GM12878 (cell line): ENCODE measurements around the gene ROBO1. TPM values are rescaled to one million over a fixed set of nuclear protein-coding genes. Genes with fewer than 3 reads are reported as not detected.

Experiments used
- ATAC-seq: fragments of 200-7000 bp; cut with Tn5 transposase; 3 replicates; pipeline ENCODE4 v1.9.1; 2020; ENCODE audit warnings: mild to moderate bottlenecking, moderate library complexity
- BruUV-seq: library from RNA; stranded (reverse); fragments of 400-500 nt; replicated peaks from 2 replicates; lab custom pipeline; 2021; lab: Mats Ljungman, UMichigan
- CTCF ChIA-PET: fragments of 300-600 bp; sonication (Branson Sonifier 250); formaldehyde crosslinking; extraction: SDS; loops from one replicate; lab custom pipeline; 2021; ENCODE audit warnings: inconsistent platforms; lab: Yijun Ruan, JAX
- POLR2A ChIA-PET: fragments of 350-600 bp; formaldehyde crosslinking; extraction: SDS; loops from one replicate; lab custom pipeline; 2021; ENCODE audit warnings: inconsistent platforms; lab: Charles Lee
- RAD21 ChIA-PET: fragments of 300-600 bp; sonication (Branson Sonifier 250); formaldehyde crosslinking; loops from one replicate; lab custom pipeline; 2023; ENCODE audit warnings: antibody characterized with exemption; ENCODE audit not compliant: unreplicated experiment; lab: Charles Lee
- SMC1A ChIA-PET: fragments of 300-600 bp; sonication (Branson Sonifier 250); formaldehyde crosslinking; loops from one replicate; lab custom pipeline; 2023; ENCODE audit not compliant: unreplicated experiment, uncharacterized antibody; lab: Charles Lee
- DNase-seq: peaks from one replicate; pipeline ENCODE4 v3.0.0-alpha.2; 2011; ENCODE audit warnings: low read depth, low spot score
- FAIRE-seq: peaks from 3 replicates; lab custom pipeline; 2011; peaks lifted over from hg19 to GRCh38; lab: Jason Lieb, UNC
- H2AFZ ChIP-seq: 2 replicates; pipeline ENCODE4 v1.6.0; 2011; ENCODE audit warnings: low read depth, low read length, control low read depth; ENCODE audit not compliant: control insufficient read depth
- H3K27ac ChIP-seq: 2 replicates; pipeline ENCODE4 v1.5.1; 2011; ENCODE audit warnings: control low read depth; ENCODE audit not compliant: control insufficient read depth, insufficient read depth
- H3K27me3 ChIP-seq, 2 experiments: replicated peaks in 1 of 2; 2 replicates each; pipeline versions ENCODE4 v1.6.0 to v1.6.1; 2011; ENCODE audit warnings: low read length in 1 of 2; ENCODE audit not compliant: control insufficient read depth in 2 of 2, insufficient read depth in 2 of 2
- H3K36me3 ChIP-seq, 2 experiments: 2 replicates each; pipeline ENCODE4 v1.5.1; 2011; ENCODE audit warnings: low read length in 1 of 2; ENCODE audit not compliant: control insufficient read depth in 2 of 2, insufficient read depth in 2 of 2
- H3K4me1 ChIP-seq: 2 replicates; pipeline ENCODE4 v1.6.1; 2011; ENCODE audit warnings: mild to moderate bottlenecking, low read length, moderate library complexity, mixed read lengths; ENCODE audit not compliant: control insufficient read depth, insufficient read depth
- H3K4me2 ChIP-seq: 2 replicates; pipeline ENCODE4 v1.6.0; 2011; ENCODE audit warnings: control low read depth; ENCODE audit not compliant: control insufficient read depth, insufficient read depth
- H3K4me3 ChIP-seq: fragments of 200-600 bp; sonication (generic); 2 replicates; pipeline ENCODE4 v1.5.1; 2016
- H3K79me2 ChIP-seq: 2 replicates; pipeline ENCODE4 v1.6.0; 2011; ENCODE audit warnings: low read length; ENCODE audit not compliant: control insufficient read depth, insufficient read depth
- H3K9ac ChIP-seq: 2 replicates; pipeline ENCODE4 v1.8.0; 2011; ENCODE audit warnings: low read length, control low read depth, mixed read lengths; ENCODE audit not compliant: control insufficient read depth, insufficient read depth
- H3K9me3 ChIP-seq: replicated peaks from 3 replicates; pipeline ENCODE4 v1.5.1; 2011; ENCODE audit warnings: mild to moderate bottlenecking, low read length; ENCODE audit not compliant: control insufficient read depth, insufficient read depth
- H4K20me1 ChIP-seq: 2 replicates; pipeline ENCODE4 v1.6.0; 2011; ENCODE audit not compliant: control insufficient read depth, insufficient read depth
- RAD21 ChIP-seq: IDR thresholded peaks from 2 replicates; pipeline ENCODE4 v1.6.1; 2011; ENCODE audit warnings: mild to moderate bottlenecking, low read depth, low read length, moderate library complexity; ENCODE audit not compliant: insufficient read depth
- ZZZ3 ChIP-seq: IDR thresholded peaks from 2 replicates; pipeline ENCODE4 v1.6.1; 2011; ENCODE audit warnings: low read depth; ENCODE audit not compliant: control insufficient read depth, insufficient read length
- WGBS: methylation state at CpG from one replicate; pipeline ENCODE4 v1.1.6; 2016; ENCODE audit warnings: low lambda C conversion rate; ENCODE audit not compliant: insufficient replicate concordance, insufficient coverage; ENCODE audit errors: missing lambda C conversion rate; 5-methylcytosine and 5-hydroxymethylcytosine counted together
- in situ Hi-C: fragments of 300-500 bp; cut with MboI; formaldehyde crosslinking; loops from 9 replicates; pipeline ENCODE4 v1.14.3; 2018; ENCODE audit warnings: mixed read lengths
- intact Hi-C: fragments of 100-400 bp; cut with micrococcal nuclease; formaldehyde crosslinking; loops from one replicate; pipeline ENCODE4 v1.14.2; 2022; ENCODE audit not compliant: unreplicated experiment
- polyA plus RNA-seq, 11 experiments: library from polyadenylated mRNA; depleted of rRNA in 4 of 11; unstranded in 6 of 11; stranded (reverse) in 5 of 11; fragments of >200 nt; fragmentation: Nextera tagmentation in 4 of 11; fragmentation: Illumina TruSeq in 1 of 11; extraction: Ambion mirVana in 4 of 11; extraction: Trizol in 1 of 11; gene quantifications; 1 replicate in 1 of 11; 2 replicates in 10 of 11; pipeline versions ENCODE4 v1.2.1 to v1.2.3, GENCODE V29; 2011 to 2016; ENCODE audit warnings: inconsistent platforms in 2 of 11, missing spikeins in 2 of 11, low read depth in 1 of 11
- total RNA-seq, 4 experiments: library from RNA; depleted of rRNA in 3 of 4; stranded (reverse); fragments of >200 nt in 3 of 4; fragmentation: Illumina TruSeq in 1 of 4; extraction: Trizol in 1 of 4; gene quantifications; 2 replicates each; pipeline versions ENCODE4 v1.2.1 to v1.2.3, GENCODE V29; 2013 to 2021
- TF ChIP-seq, protein P1 (sequence below), 3 experiments: IDR thresholded peaks in 2 of 3; conservative IDR thresholded peaks in 1 of 3; 2 replicates each; pipeline ENCODE4 v1.5.1; 2011; ENCODE audit warnings: low read depth in 3 of 3, low read length in 3 of 3, mild to moderate bottlenecking in 3 of 3, control low read depth in 2 of 3, moderate library complexity in 2 of 3, inconsistent platforms in 1 of 3, mixed read lengths in 1 of 3; ENCODE audit not compliant: control insufficient read depth in 2 of 3, insufficient read depth in 1 of 3; ENCODE audit errors: extremely low read depth in 1 of 3

The ROBO1 gene
- total and polyA plus RNA-seq, 10 of the 15 experiments (the other 5 are each of a cell fraction or from before 2014, with no cell fraction given), result 0.29 to 46.5 (median 1.2) TPM

DNA sequence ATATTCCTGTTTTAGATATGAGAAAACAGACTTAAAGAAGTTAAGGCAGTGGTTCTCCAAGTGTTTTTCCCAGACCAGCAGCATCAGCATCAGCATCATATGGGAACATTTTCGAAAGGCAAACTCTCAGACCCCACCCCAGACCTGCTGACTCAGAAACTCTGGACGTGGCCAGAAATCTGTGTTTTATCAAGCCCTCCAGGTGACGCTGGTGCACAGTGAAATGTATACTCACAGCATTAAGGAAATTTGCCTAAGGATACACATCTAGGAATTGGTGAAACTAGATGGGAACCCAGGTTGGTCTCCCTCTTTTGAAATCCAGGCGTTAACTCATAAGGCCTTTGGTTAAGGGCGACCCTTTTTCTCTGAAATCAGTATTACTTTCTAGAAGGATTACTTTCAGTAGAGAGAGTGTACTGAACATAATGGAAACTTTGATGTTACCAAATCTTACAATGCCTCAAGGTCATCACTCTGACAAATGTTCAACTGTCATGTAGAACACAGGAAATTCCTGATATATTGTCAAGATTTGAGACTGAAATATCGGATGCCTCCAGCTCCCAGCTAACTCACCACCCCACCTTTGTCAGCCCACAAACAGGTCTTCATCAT lies 910.2 kb downstream of the ROBO1 start:
- no peak overlapping the region for H3K4me3 ChIP-seq
- no peak overlapping the region for H3K27ac ChIP-seq
- intact Hi-C loops (no loop called here), in situ Hi-C loops (no loop called here)
- H3K27me3 ChIP-seq, result no peaks in the 10 kb centered on the region
- no peaks in the 10 kb centered on the region for H3K79me2 ChIP-seq
- no peaks in the 10 kb centered on the region for H3K9me3 ChIP-seq
- H3K36me3 ChIP-seq, result no peaks in the 10 kb centered on the region
- no TSS peak for BruUV-seq
- RAD21 ChIA-PET, result interaction anchor here (0.7 to 3.1 kb wide), 11 partner anchors 14 to 174 kb away, joined by 3 to 12 read pairs (median 4); no protein-coding TSS in a partner anchor
- POLR2A ChIA-PET, result interaction anchor here (0.6 kb wide), 1 partner anchor 201 kb away, joined by 3 read pairs; no protein-coding TSS in a partner anchor
- ATAC-seq, result peak; percentile 36; the same call in 1 of the 3 replicates
- no peak overlapping the region for H3K9ac ChIP-seq
- no peak overlapping the region for H2AFZ ChIP-seq
- CTCF ChIA-PET, result interaction anchor here (0.8 to 2.3 kb wide), 5 partner anchors 12 to 192 kb away, joined by 3 to 9 read pairs (median 5); no protein-coding TSS in a partner anchor
- WGBS, result 66% methylated on average over 6 of the region's 6 CpGs
- no peaks in the 10 kb centered on the region for H3K4me1 ChIP-seq
- H4K20me1 ChIP-seq, result no peaks in the 10 kb centered on the region
- H3K4me2 ChIP-seq, result no peak overlapping the region
- DNase-seq, result no peak
- TF ChIP-seq, protein P1, sequence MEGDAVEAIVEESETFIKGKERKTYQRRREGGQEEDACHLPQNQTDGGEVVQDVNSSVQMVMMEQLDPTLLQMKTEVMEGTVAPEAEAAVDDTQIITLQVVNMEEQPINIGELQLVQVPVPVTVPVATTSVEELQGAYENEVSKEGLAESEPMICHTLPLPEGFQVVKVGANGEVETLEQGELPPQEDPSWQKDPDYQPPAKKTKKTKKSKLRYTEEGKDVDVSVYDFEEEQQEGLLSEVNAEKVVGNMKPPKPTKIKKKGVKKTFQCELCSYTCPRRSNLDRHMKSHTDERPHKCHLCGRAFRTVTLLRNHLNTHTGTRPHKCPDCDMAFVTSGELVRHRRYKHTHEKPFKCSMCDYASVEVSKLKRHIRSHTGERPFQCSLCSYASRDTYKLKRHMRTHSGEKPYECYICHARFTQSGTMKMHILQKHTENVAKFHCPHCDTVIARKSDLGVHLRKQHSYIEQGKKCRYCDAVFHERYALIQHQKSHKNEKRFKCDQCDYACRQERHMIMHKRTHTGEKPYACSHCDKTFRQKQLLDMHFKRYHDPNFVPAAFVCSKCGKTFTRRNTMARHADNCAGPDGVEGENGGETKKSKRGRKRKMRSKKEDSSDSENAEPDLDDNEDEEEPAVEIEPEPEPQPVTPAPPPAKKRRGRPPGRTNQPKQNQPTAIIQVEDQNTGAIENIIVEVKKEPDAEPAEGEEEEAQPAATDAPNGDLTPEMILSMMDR (IDR thresholded peaks at IDR 0.05 in 2 of 3, conservative IDR thresholded peaks at IDR 0.05 in 1 of 3; ENCODE audit: control insufficient read depth in 2 of 3, extremely low read depth in 1 of 3, insufficient read depth in 1 of 3, low read depth in 3 of 3, low read length in 3 of 3), result peak in 1 of 3 experiments; percentile 28; a peak in 2 of 6 replicates
- TF ChIP-seq RAD21, result peak; percentile 28; the same call in 1 of the 2 replicates
- no peak for TF ChIP-seq ZZZ3
- SMC1A ChIA-PET, result interaction anchor here (1.0 to 4.4 kb wide), 13 partner anchors 10 to 174 kb away, joined by 3 to 20 read pairs (median 5); no protein-coding TSS in a partner anchor
- no peak for FAIRE-seq
